HepG2 (cell line): ENCODE measurements around the gene SPRY1.

Source experiments
- CTCF ChIP-seq: sonication (generic); formaldehyde crosslinking; IDR thresholded peaks from 2 replicates; pipeline ENCODE4 v1.5.0; 2020; ENCODE audit warnings: mild to moderate bottlenecking, missing genetic modification reagents, moderate library complexity
- MAFG ChIP-seq: sonication (generic); formaldehyde crosslinking; IDR thresholded peaks from 2 replicates; pipeline ENCODE4 v1.5.1; 2020; ENCODE audit warnings: mild to moderate bottlenecking, missing genetic modification reagents

- TF ChIP-seq MAFG (CRISPR knock-in tag) (no peak), CTCF (CRISPR knock-in tag) (no peak)
Observed at GRCh38 chr4:123356921-123357320, 39.7 kb upstream of the SPRY1 start.
